ENCODE measurements around the gene CDRT15L2.
"Not testable (repeated sequence)": the region's sequence is repeated elsewhere in the genome, so short reads cannot be mapped to it uniquely, and the experiment has no call there.

CDRT15L2 gene

DNA sequence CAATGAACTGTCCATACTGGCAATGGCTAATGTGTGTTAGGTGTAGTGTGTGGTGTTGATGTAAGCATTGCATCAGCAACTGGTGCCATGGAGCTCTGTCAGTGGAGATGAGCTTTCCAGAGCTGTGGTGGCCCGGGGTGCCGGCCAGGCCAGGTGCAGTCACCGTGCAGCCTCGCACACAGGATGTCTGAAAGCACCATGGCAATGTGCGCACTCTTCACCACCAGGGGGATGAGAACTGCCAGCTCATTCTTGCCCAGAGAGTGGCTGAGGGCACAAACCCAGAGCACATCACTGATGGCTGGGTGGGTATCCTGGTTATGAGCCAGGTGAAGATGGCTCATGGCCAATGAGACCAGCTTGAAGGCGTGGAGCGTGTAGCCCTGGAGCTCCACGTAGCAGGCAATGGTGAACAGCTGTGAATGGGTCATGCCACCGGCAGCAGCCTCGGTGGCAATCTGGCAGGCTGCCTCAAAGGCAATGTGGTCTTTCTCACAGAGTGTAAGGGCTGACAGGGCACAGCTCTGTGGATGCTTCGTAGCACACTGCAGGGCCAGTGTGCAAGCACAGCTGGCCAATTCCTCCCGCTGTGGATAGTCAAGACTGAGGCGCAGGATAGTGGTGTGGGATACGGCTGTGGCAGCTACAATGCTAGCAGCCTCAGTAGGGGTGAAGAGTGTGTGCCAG, 4.5 kb downstream of the CDRT15L2 start:
- DNase-seq, result not testable (repeated sequence)

DNA sequence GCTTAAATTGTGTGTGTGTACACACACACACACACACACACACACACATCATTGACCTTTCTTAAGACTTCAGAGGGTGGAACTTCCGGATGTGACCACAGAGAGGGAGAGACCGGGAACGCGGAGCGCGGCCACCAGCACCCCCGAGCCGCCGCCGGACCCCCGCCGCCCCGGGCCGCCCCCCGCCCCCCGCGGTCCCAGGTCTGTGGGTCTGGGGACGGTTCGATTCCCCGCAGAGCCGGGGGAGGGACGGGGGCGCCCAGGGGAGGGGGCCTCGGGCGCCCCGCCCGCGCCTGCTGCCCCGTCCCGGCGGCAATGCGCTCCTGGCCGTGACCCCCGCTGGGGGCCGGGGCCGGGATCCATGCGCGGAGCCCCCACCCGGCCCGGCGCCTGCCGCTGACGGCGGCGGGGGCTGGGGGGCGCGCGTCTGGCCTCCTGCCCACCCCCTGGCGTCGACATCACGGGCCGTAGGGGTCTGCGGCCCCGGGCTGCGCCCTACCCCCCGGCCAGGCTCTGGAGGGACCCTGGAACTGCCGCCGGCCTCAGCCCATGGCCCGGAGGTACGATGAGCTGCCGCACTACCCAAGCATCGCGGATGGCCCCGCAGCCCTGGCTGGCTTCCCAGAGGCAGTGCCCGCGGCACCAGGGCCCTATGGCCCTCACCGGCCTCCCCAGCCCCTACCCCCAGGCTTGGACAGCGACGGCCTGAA, 9.4 kb downstream of the CDRT15L2 start:
- DNase-seq, result not testable (repeated sequence)

DNA sequence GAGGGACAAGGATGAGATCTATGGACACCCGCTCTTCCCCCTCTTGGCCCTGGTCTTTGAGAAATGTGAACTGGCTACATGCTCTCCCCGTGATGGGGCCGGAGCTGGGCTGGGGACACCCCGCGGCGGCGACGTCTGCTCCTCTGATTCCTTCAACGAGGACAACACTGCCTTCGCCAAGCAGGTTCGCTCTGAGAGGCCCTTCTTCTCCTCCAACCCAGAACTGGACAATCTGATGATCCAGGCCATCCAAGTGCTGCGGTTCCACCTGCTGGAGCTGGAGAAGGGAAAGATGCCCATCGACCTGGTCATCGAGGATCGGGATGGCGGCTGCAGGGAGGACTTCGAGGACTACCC, 9.9 kb downstream of the CDRT15L2 start:
- not testable (repeated sequence) for DNase-seq

DNA sequence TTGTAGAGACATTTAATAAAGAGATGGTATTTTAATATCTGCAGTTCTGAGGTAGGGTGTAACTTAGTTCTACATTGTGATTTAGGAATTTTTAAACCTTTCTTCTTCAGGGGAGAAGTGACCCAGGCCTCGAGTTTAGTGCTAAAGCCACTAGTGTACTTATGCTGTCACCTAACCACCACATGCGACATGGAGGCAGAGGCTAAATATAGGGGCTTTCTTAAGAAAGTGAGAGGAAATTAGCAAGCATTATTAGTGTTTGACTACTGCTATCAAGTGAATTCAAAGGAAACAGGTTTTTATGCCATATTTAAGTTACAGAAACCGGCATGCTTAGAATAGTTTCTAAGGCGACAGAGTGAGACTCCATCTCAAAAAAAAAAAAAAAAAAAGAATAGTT, 11.5 kb downstream of the CDRT15L2 start:
- not testable (repeated sequence) for DNase-seq

DNA sequence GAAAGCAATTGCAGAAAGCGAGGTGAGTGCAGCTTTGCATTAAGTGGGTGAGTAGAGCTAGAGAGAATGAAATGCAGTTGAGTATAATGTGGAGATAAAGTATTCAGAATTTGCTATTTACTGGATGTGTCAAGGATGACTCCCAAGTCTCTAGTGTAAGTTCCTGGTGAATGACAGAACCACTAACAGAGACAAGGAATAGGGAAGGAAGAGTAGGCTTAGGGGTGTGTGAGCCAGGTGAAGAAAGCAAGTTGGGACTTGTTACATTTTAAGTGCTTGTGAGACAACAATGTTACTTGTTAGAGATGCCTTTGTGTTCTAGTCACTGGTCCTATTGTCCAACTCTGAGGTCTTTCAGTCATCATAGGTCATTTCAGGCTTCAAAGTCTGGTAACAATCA, 26.0 kb downstream of the CDRT15L2 start:
- DNase-seq, result not testable (repeated sequence)

DNA sequence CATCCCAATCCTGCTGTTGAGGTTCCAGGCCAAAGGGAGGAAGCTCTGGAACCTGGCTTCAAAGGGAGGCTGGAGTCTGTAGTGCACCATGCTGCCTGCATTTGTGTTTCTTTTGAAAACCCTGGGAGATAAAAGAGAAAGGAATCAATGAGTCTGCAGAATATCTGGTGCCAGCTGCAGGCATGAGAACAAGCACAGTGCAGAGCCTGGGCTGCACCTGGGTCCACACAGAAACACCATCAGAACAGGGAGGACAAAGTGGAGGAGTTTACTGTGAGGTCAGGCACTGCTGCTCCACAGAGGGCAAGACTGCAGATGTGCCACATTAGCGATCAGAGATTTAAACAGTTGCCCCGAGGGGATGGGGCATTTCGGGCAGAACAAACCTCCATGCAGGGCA, 30.0 kb downstream of the CDRT15L2 start:
- not testable (repeated sequence) for DNase-seq

DNA sequence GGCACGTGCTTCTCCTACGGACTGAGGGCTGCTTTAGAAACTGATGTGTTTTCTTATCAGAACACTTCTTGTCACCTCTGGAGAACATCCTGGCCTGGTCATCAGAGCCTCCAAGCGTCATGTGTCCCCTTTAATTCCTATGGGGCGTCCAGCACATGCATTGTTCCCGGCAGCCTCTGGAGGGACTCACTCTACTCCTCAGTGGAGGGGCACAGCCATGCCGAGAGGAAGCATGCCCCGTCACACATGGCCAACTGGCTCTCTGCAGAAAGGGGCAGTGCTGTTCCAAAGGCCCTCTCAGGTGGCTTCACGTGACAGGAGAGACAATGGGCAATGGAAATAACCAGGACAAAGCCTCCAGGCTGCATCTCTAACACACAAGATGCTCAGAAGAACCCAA, 31.8 kb downstream of the CDRT15L2 start:
- peak; percentile 5 for DNase-seq

DNA sequence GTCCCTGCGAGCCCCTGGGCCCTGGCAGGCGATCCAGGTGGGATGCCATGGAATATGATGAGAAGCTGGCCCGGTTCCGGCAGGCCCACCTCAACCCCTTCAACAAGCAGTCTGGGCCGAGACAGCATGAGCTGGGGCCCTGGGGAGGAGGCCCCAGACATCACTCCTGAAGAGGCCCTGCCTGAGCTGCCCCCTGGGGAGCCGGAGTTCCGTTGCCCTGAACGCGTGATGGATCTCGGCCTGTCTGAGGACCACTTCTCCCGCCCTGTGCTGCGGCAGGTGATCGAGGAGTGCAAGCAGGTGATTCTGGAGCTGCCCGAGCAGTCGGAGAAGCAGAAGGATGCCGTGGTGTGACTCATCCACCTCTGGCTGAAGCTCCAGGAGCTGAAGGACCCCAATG, 33.1 kb downstream of the CDRT15L2 start:
- no peak for DNase-seq

DNA sequence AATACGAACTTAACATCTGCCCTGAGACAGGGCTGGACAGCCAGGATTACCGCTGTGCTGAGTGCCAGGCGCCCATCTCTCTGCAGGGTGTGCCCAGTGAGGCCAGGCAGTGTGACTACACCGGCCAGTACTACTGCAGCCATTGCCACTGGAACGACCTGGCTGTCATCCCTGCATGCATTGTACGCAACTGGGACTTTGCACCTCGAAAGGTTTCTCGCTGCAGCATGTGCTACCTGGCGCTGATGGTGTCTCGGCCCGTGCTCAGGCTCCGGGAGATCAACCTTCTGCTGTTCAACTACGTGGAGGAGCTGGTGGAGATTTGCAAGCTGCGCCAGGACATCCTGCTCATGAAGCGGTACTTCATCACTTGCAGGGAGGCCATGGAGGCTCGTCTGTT, 33.7 kb downstream of the CDRT15L2 start:
- no peak for DNase-seq

DNA sequence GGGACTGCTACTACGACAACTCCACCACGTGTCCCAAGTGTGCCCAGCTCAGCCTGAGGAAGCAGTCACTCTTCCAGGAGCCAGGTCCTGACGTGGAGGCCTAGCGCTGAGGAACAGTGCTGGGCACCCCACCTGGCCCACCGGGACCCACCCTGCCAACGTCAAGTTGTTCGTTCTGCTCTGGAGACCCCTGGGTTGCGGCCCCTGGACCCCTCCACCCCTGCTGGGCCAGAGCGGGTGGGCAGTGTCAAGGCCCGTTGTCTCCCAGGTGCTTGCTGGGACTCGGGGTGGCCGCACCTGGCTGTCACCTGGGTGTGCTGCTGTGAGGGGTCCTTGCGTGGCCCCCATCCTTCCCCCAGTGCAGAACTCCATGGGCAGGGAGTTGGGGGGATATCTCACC, 34.4 kb downstream of the CDRT15L2 start:
- DNase-seq, result no peak

DNA sequence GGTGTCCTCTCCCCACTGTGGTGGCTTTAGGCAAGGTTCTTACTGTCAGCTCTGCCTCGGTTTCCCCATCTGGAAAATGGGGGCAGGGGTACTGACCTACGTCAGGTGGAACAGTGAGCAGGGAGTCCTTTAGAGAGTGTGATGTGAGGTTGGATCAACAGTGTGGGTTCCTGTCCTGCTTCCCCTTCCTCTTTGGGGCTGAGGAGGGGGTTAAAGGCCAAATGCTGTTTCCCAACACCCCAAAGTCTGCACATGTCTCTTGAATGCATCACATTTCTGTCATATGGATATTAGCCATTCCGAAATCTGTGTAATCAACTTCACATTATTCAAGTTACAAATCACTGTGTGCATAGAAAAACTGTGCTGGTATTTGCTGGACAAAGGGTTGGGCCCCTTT, 35.9 kb downstream of the CDRT15L2 start:
- DNase-seq, result not testable (repeated sequence)

Data from NCI-H82 (cell line).